GM12875 (cell line): ENCODE measurements around the gene HMGN4.

Source experiments
- H3K4me3 ChIP-seq: one replicate; pipeline ENCODE4 v1.5.1; 2011; ENCODE audit warnings: low read depth, low read length, control low read depth
- CTCF ChIP-seq: IDR thresholded peaks from 2 replicates; pipeline ENCODE4 v1.5.1; 2011; ENCODE audit warnings: low read depth, mild to moderate bottlenecking, control low read depth, inconsistent platforms, low read length, moderate library complexity, borderline replicate concordance; ENCODE audit not compliant: insufficient read depth

The HMGN4 gene

GRCh38 chr6:26553264-26553634, 15.1 kb downstream of the HMGN4 start:
- TF ChIP-seq CTCF: no peak
- peak overlapping the region; percentile 54 for H3K4me3 ChIP-seq

- H3K4me3 ChIP-seq: peak overlapping the region; percentile 54
- TF ChIP-seq CTCF: no peak
Observed at GRCh38 chr6:26553635-26554446, 15.7 kb downstream of the HMGN4 start.

GRCh38 chr6:26554447-26554696, 16.2 kb downstream of the HMGN4 start:
- H3K4me3 ChIP-seq: peak overlapping the region; percentile 22
- TF ChIP-seq CTCF: no peak

GRCh38 chr6:26554697-26555504, 16.7 kb downstream of the HMGN4 start:
- no peak for TF ChIP-seq CTCF
- H3K4me3 ChIP-seq: peak overlapping the region; percentile 22

- H3K4me3 ChIP-seq: no peak overlapping the region
- TF ChIP-seq CTCF: no peak
Observed at GRCh38 chr6:26555505-26556262, 17.5 kb downstream of the HMGN4 start.

- no peak overlapping the region for H3K4me3 ChIP-seq
- no peak for TF ChIP-seq CTCF
Observed at GRCh38 chr6:26556263-26557070, 18.3 kb downstream of the HMGN4 start.
